MM.1S (cell line): ENCODE data around the gene TCP11.

Source experiments
- CTCF ChIP-seq: fragments of 300-600 bp; sonication (generic); IDR thresholded peaks from 2 replicates; pipeline ENCODE4 v1.5.1; 2016; ENCODE audit warnings: antibody characterized with exemption, low read length, mixed read lengths
- EZH2 ChIP-seq: fragments of 300-600 bp; sonication (generic); optimal IDR thresholded peaks from 2 replicates; pipeline ENCODE3; 2017; ENCODE audit warnings: low read depth, mild to moderate bottlenecking, antibody characterized with exemption, low read length, mixed read lengths
- EZH2phosphoT487 ChIP-seq: fragments of 300-600 bp; sonication (generic); IDR thresholded peaks from 2 replicates; pipeline ENCODE4 v1.6.1; 2018; ENCODE audit warnings: antibody characterized with exemption, low read length

- TF ChIP-seq CTCF (no peak), EZH2 (no peak), EZH2phosphoT487 (no peak)
These were observed 42.1 kb upstream of the TCP11 start for GRCh38 chr6:35183281-35183680.
